ENCODE data around the gene PRKCB.
"Not testable (repeated sequence)": the region's sequence is repeated elsewhere in the genome, so short reads cannot be mapped to it uniquely, and the experiment has no call there.

Gene PRKCB

DNA sequence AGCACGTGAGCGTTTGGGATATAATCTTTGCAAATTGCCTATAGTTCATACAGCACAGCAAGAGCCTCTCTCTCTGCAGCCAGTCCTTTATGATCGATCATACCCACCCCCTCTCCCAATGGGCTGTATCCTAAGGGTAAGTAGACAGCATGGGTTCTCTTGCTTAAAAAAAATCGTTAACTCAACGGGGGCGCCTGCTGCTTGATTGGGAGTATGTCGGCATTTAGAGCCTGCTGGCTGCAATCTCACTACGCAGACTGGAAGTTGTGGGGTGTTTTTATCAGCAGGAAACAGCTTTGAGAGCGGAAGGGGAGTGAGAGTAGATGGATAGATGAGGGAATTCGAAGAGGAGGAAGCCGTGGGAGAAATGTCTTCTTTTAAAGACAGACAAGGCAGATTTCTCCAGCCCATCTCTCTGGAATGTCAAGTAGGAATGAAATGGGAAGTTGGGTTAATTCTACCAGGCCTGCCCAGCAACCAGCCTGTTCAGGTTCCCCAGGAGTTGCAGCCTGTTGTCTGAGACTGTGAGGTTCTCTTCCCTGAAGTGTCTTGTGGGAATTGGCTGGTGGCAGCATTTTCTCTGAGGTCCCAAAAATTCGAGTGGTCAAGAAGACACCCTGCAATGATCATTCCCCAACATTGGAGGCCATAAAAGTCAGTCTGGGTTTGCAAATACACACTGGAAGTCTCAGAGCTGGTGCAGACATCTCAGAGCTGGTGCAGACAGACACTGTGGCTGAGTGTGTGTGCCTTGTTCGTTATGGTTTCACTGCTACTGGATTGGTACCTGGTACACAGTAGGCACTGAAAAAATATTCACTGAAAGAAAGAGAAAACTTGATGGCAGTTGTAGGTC, 65.6 kb downstream of the PRKCB start:
- DNase-seq (ENCODE audit: extremely low read depth in 1 of 2, low read depth in 1 of 2), result no peak

DNA sequence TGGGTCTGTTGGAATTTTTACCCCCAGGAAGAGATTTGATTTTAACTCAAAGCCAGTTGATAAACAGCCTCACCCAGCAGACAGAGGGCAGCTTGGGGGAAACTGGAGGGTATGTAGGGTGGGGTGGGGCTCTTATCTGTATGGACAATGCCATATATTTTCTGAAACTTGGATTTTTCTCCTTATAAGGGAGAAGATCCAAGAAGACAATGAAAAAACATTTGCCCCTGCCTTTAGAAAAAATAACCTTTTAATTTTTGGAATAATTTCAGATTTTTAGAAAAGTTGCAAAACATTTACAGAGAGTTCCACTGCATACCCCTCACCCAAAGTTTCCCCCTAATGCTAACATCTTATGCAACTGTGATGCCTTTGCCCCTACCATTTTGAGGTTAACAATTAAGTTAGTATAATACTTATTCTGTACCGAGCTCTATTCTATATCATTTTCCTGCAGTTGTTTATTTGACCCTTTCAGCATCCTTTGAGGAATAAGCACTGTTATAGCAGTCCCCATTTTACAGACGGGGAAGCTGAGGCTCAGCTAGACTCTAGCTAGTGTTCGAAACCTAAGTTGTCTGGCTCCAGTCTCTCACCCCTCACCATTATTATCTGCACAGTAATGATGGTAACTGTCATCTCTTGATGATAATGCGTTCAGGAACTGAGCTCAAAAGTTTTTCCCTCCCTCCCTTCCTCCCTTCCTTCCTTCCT, 66.4 kb downstream of the PRKCB start:
- no peak for DNase-seq (ENCODE audit: extremely low read depth in 1 of 2, low read depth in 1 of 2)

DNA sequence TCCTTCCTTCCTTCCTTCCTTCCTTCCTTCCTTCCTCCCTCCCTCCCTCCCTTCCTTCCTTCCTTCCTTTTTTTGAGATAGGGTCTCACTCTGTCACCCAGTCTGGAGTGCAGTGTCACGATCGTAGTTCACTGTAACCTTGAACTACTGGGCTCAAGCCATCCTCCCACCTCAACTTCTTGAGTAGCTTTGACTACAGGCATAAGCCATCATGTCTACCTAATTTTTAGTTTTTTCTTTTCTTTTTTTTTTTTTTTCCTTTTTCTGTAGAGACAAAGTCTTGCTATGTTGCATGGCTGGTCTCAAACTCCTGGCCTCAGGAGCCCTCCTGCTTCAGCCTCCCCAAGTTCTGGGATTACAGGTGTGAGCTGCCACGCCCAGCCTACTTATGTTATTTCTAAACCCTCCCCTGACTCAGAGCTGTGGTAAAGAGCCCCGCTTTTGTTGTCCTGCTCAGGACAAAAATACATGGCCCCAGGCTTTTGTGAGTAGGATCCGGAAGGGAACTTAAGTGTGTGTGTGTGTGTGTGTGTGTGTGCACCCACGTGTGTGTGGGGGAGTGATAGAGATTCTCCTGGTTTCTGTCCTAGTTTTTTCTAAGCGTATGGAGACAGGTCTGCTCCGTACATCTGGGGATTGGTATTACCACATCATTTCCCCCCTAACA, 67.1 kb downstream of the PRKCB start:
- no peak for DNase-seq (ENCODE audit: extremely low read depth in 1 of 2, low read depth in 1 of 2)

DNA sequence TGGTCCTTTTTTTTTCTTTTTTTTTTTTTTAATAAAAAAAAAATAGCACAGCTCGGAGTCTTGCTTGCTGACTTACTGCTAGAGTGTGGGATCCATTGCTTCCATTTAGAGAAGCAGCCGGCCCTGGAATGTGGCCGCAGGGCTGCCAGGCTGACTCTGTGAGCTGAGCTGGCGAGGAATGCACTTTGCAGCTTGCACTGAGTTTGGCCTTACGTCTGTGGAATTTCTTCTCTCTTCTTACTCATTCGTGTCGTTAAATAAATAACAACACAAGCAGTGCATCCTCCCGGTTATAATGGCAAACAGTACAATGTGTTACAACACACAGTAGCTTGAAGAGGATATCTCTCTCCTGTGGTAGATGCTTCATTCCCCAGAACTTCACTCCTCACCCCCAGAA, 69.2 kb downstream of the PRKCB start:
- DNase-seq (ENCODE audit: extremely low read depth in 1 of 2, low read depth in 1 of 2), result no peak

DNA sequence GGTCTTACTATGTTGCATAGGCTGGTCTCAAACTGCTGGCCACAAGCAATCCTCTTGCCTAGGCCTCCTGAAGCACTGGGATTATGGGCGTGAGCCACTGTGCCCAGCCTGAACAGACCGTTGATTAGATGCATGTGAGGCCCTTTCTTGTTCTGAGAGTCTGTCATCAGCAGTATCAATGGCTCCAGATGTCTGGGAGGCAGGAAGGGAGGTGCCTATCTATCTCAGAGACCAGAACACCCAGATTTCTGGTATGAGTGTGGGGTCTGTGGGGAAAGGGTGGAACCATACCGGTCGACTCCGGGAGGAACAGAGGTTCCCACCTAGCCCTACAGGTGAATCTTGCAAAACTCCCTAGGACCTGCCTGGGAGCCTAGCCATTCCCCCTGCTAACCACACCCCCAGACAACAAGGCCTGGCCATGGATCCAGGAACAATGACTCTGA, 71.7 kb downstream of the PRKCB start:
- no peak for DNase-seq (ENCODE audit: extremely low read depth in 1 of 2, low read depth in 1 of 2)

DNA sequence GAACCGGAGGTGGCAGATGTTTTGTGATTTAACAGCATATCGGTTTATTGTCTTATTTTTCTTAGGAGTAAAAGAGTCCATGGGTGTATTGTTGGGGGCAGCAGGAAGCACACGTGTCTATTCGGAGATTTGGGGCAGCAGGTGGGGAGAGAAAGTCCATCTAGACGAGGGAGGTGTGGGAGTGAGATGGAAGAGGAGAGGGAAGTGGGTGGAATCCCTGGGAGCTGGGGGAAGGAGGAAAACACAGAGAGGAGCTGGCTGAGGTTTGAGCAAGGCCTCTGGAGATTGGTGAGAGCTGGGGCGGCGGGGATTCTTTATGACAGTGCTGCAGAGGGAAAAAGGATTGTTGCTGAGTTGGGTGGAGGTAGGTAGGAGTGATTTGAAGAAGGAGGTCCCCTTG, 72.1 kb downstream of the PRKCB start:
- no peak for DNase-seq (ENCODE audit: extremely low read depth in 1 of 2, low read depth in 1 of 2)

DNA sequence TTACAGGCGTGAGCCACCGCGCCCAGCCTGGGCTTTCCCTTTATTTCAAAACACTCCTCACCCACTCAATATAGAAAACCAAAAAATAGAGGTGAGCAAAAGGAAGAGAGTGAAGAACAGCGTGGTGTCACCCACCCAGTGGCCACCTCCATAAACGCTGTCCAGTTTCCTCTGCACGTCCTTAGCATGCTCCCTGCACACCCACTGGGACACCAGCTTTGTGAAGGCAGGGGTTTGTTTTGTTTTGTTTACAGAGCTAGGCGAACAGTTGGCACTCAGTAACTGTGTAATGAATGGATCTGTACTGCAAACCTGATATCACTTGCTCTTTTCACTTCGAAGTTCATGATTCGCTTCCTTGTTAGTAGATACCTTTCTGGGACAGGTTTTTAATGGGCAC, 73.0 kb downstream of the PRKCB start:
- DNase-seq (ENCODE audit: extremely low read depth in 1 of 2, low read depth in 1 of 2), result no peak

DNA sequence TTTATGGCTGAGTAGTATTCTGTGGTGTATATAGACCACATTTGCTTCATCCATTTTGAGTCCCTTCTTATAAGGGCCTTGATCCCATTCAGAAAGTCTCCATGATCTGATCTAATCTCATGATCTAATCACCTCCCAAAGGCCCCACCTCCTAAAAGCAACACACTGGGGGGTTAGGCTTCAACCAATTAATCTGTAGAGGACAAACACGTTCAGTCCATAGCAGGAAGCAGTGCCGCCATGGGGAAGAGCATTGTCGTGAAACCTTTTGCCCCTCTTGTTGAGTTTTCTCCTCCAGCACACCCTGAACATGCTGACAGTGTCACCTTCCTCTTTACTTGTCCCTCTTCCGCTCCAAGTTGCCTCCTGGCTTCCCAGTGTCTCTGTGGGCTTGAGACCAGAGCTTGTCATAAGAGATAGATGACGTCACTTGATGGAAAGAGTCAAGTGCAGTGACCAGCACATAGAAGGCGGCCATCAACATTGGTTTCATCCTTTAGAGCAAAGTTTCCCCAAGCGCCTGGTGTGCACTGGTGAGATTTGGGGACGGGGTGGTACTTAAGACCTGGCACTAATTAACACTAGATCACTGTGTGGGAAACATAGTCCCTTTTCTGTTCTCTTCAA, 74.1 kb downstream of the PRKCB start:
- DNase-seq (ENCODE audit: extremely low read depth in 1 of 2, low read depth in 1 of 2), result no peak

GRCh38 chr16:23914946-23915530, 79.3 kb downstream of the PRKCB start:
- no peak for DNase-seq (ENCODE audit: extremely low read depth in 1 of 2, low read depth in 1 of 2)

DNA sequence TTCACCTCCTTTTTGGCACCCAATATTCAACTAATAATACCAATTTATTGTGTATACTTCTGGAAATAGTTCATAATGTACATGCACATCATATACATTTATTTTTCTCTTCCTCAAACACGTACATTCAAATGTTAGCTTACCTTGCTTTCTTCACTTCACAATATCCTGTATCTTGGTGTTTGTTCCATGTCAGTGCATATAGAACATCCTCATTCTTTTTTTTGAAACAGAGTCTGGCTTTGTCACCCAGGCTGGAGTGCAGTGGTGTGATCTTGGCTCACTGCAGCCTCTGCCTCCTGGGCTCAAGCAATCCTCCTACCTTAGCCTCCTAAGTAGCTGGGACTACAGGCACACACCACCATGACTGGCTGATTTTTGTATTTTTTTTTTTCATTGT, 80.8 kb downstream of the PRKCB start:
- DNase-seq (ENCODE audit: extremely low read depth in 1 of 2, low read depth in 1 of 2), result not testable (repeated sequence)

DNA sequence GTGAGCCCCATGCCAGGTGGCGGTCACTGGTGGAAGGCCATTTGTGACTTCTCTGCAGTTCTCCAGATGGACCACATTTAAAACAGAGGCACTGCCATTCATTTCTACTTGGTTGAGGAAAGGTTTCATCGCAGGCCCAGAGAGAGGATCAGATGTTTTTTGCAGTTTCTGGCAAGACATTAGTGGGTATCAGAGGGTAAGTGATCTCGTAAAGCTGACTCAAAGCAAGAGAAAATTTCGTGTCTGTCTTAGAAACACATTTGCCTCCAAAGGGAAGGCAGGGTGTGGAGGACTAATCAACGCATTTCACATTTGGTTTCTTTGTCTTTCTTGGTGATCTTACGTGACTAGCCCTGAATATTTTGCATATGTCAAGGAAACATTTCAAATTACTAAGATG, 81.8 kb downstream of the PRKCB start:
- no peak for DNase-seq (ENCODE audit: extremely low read depth in 1 of 2, low read depth in 1 of 2)

GRCh38 chr16:23920446-23920845, 84.7 kb downstream of the PRKCB start:
- DNase-seq (ENCODE audit: extremely low read depth in 1 of 2, low read depth in 1 of 2), result no peak

- no peak for DNase-seq (ENCODE audit: extremely low read depth in 1 of 2, low read depth in 1 of 2)
These were observed 85.1 kb downstream of the PRKCB start for GRCh38 chr16:23920899-23921298.

DNA sequence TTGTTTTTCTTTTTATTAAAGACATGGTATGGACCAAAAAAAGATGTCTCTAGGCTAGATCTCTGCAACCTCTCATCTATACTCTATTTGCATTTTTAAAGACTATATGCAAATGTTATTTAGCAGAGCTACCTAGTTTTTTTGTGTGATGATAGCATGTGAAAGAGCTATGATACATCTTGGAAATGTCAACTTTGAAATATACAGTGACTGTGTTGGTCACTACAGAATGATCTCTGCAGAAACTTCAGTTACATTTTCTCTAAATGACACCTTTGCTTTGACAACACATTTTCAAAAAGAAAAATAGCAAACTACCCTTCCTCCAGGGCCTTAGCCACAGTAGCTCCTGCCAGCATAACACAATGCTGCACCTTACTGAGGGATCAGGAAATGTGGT, 86.6 kb downstream of the PRKCB start:
- DNase-seq (ENCODE audit: extremely low read depth in 1 of 2, low read depth in 1 of 2), result no peak

GRCh38 chr16:23924128-23924527, 88.3 kb downstream of the PRKCB start:
- no peak for DNase-seq (ENCODE audit: extremely low read depth in 1 of 2, low read depth in 1 of 2)

DNA sequence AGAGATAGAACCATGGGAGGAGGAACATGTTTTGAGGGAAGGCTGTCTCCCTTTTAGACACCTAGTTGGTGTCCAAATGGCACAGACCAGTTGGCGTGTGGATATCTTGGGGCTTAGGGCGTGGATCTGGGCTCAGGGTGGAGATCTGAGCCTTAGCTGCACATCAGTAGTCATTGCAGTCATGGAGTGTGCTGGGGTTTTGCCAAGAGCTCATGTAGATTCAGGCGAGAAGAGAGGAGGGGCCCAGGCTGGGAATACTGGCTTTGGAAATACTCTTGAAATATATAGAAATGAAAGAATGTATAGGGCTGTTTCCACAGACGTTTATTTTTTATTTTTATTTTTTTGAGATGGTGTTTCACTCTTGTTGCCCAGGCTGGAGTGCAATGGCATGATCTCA, 92.0 kb downstream of the PRKCB start:
- DNase-seq (ENCODE audit: extremely low read depth in 1 of 2, low read depth in 1 of 2), result no peak

DNA sequence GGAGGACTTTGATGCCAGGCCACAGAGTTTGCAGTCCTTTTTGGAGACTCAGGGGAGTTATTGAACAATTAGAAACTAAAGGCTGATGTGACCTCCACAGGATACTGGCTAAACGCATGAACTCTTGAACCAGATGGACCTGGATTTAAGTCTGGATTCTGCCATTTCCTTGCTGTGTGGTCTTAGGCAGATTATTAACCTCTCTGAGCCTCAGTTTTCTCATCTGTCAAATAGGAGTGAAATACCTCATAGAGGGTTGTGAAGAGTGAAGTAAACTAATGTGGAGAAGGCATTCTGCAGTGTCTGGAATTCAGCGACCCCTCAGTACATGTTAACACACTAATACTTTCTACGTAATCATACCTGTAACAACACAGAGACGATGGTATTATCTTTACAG, 93.5 kb downstream of the PRKCB start:
- no peak for DNase-seq (ENCODE audit: extremely low read depth in 1 of 2, low read depth in 1 of 2)

GRCh38 chr16:23929856-23930255, 94.1 kb downstream of the PRKCB start:
- no peak for DNase-seq (ENCODE audit: extremely low read depth in 1 of 2, low read depth in 1 of 2)

DNA sequence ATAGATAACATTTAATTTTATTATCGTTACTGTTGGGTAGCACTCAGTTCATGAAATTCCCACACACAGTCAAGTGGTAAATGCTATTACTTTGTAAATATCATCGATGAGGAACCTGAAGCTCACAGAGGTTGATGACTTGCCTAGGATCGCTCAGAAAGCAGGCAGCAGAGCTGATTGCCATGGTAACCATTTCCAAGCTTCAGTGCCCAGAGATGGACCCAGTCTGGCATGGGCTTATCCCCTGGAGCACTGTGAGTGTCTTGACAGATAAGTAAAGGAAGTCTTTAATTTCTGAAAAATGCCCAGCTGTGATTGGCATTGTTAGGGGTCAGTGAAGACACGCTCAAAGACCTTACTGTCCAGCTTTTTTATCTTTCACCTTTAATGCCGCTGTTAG, 95.0 kb downstream of the PRKCB start:
- no peak for DNase-seq (ENCODE audit: extremely low read depth in 1 of 2, low read depth in 1 of 2)

DNA sequence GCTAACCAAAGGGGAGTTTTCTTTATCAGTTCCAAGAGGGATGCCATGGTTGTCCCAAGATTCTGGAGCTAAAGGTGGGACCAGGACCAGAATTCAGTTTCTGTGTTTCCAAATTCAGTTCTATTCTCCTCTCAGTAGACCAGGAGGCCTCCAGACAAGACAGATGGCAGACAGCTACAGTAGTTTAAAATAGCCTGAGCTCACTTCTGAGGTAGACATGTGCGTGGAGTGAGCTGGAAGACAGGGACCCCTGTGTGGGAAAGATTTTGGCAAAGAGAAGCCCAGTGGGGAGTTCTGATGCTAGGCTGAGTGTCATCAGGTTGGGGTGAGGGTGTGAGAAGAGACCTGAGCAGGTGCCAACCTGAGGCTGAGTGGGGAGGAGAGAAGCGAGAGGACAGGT, 95.4 kb downstream of the PRKCB start:
- no peak for DNase-seq (ENCODE audit: extremely low read depth in 1 of 2, low read depth in 1 of 2)

- not testable (repeated sequence) for DNase-seq (ENCODE audit: extremely low read depth in 1 of 2, low read depth in 1 of 2)
These were observed 97.9 kb downstream of the PRKCB start for GRCh38 chr16:23933650-23934049.
